ENCODE results near the gene SLMAP. TPM values are rescaled to one million over a fixed set of nuclear protein-coding genes. Genes with fewer than 3 reads are reported as not detected.

SLMAP gene
- total and polyA plus RNA-seq, 2 of the 13 experiments (the other 11 are each of a cell fraction or from before 2014, with no cell fraction given) = 24.0 to 48.3 TPM

GRCh38 chr3:57755741-57756527, at the start of gene SLMAP (continued):
- TF ChIP-seq BHLHE40 (IDR thresholded peaks at IDR 0.05; ENCODE audit: low read length) (peak; percentile 95), ZNF687 (CRISPR knock-in tag; IDR thresholded peaks at IDR 0.05) (peak; percentile 70), ZBTB38 (CRISPR knock-in tag; IDR thresholded peaks at IDR 0.05) (no peak; the same call in 1 of the 2 replicates), ZNF784 (CRISPR knock-in tag; IDR thresholded peaks at IDR 0.05; ENCODE audit: borderline replicate concordance) (peak; percentile 65; the same call in 1 of the 2 replicates), ZNF704 (CRISPR knock-in tag; IDR thresholded peaks at IDR 0.05; ENCODE audit: borderline replicate concordance) (peak; percentile 36; the same call in 1 of the 2 replicates), RFXANK (CRISPR knock-in tag; IDR thresholded peaks at IDR 0.05) (no peak), ZNF567 (CRISPR knock-in tag; IDR thresholded peaks at IDR 0.05; ENCODE audit: borderline replicate concordance) (no peak), ZNF672 (CRISPR knock-in tag; IDR thresholded peaks at IDR 0.05) (peak; percentile 87; the same call in 1 of the 2 replicates), CCDC6 (CRISPR knock-in tag; IDR thresholded peaks at IDR 0.05) (peak; percentile 52; the same call in 1 of the 2 replicates), PREB (CRISPR knock-in tag; IDR thresholded peaks at IDR 0.05) (no peak), NR2C2 (CRISPR knock-in tag; IDR thresholded peaks at IDR 0.05; ENCODE audit: borderline replicate concordance) (peak; percentile 79; the same call in 1 of the 2 replicates), ZNF292 (CRISPR knock-in tag; IDR thresholded peaks at IDR 0.05; ENCODE audit: borderline replicate concordance, low read depth) (no peak), BATF2 (CRISPR knock-in tag; IDR thresholded peaks at IDR 0.05) (0 out of 2 replicates have a peak, but pooled peaks have one; percentile 55), ZNF510 (CRISPR knock-in tag; IDR thresholded peaks at IDR 0.05; ENCODE audit: low read depth) (no peak), FOXK2 (IDR thresholded peaks at IDR 0.05) (no peak), EP300 (IDR thresholded peaks at IDR 0.05; ENCODE audit: low read depth in 2 of 2, low read length in 2 of 2) (peak; percentile 43 to 63; a peak in 1 of 4 replicates), EP300 (CRISPR knock-in tag; IDR thresholded peaks at IDR 0.05; ENCODE audit: borderline replicate concordance) (no peak), ZNF652 (CRISPR knock-in tag; IDR thresholded peaks at IDR 0.05; ENCODE audit: borderline replicate concordance, low read depth) (peak; percentile 17; the same call in 1 of the 2 replicates), MTERF4 (CRISPR knock-in tag; IDR thresholded peaks at IDR 0.05) (no peak), ZNF343 (CRISPR knock-in tag; IDR thresholded peaks at IDR 0.05) (no peak)
